CD4-positive, alpha-beta T cell (primary cell): ENCODE results near the gene CCDC178. TPM values are rescaled to one million over a fixed set of nuclear protein-coding genes. Genes with fewer than 3 reads are reported as not detected.

ENCODE experiments used
- ATAC-seq: fragments of 200-7000 bp; cut with Tn5 transposase; one replicate; pipeline ENCODE4 v1.10.0; 2022; ENCODE audit warnings: mild to moderate bottlenecking; ENCODE audit not compliant: poor library complexity
- CTCF ChIA-PET: fragments of 350-600 bp; sonication (Branson Sonifier 250); formaldehyde crosslinking; loops from one replicate; lab custom pipeline; 2021; ENCODE audit warnings: antibody characterized with exemption, inconsistent platforms; lab: Charles Lee
- POLR2A ChIA-PET: fragments of 350-600 bp; sonication (Branson Sonifier 250); formaldehyde crosslinking; loops from one replicate; lab custom pipeline; 2021; ENCODE audit warnings: antibody characterized with exemption, inconsistent platforms; lab: Charles Lee
- DNase-seq, 14 experiments: peaks; one replicate each; pipeline ENCODE4 v3.0.0-alpha.2; 2013 to 2020; ENCODE audit warnings: mixed read lengths in 2 of 14
- H3K27ac ChIP-seq, 2 donors: one replicate each; pipeline versions ENCODE4 v1.5.1 to v1.7.0; 2013; ENCODE audit warnings: low read length in 2 of 2, low read depth in 1 of 2, mild to moderate bottlenecking in 1 of 2
- H3K27me3 ChIP-seq, 2 experiments: 1 replicate in 1 of 2; 2 replicates in 1 of 2; pipeline versions ENCODE4 v1.6.1 to v1.7.0; 2013; ENCODE audit warnings: low read length in 2 of 2, control low read depth in 1 of 2, mild to moderate bottlenecking in 1 of 2, moderate library complexity in 1 of 2; ENCODE audit not compliant: insufficient read depth in 2 of 2, control insufficient read depth in 1 of 2
- H3K36me3 ChIP-seq: one replicate; pipeline ENCODE4 v1.6.1; 2013; ENCODE audit warnings: low read length, control low read depth; ENCODE audit not compliant: insufficient read depth
- H3K4me1 ChIP-seq: one replicate; pipeline ENCODE4 v1.6.1; 2013; ENCODE audit warnings: low read length, control low read depth; ENCODE audit not compliant: insufficient read depth
- H3K4me3 ChIP-seq: one replicate; pipeline ENCODE4 v1.5.1; 2013; ENCODE audit warnings: mild to moderate bottlenecking, low read length, moderate library complexity
- H3K9me3 ChIP-seq, 2 experiments: 1 replicate in 1 of 2; 2 replicates in 1 of 2; pipeline versions ENCODE4 v1.6.1 to v1.7.0; 2013; ENCODE audit warnings: low read length in 2 of 2, mild to moderate bottlenecking in 2 of 2, control low read depth in 1 of 2, moderate library complexity in 1 of 2; ENCODE audit not compliant: control insufficient read depth in 1 of 2, insufficient read depth in 1 of 2
- H3K27ac Mint-ChIP-seq: one replicate; pipeline ENCODE4 v1.8.0; 2020; ENCODE audit warnings: mixed read lengths
- H3K27me3 Mint-ChIP-seq: one replicate; pipeline ENCODE4 v1.8.0; 2021; ENCODE audit warnings: mixed read lengths
- H3K36me3 Mint-ChIP-seq: one replicate; pipeline ENCODE4 v1.8.0; 2021; ENCODE audit warnings: low read depth, mixed read lengths
- H3K4me1 Mint-ChIP-seq: one replicate; pipeline ENCODE4 v1.8.0; 2021; ENCODE audit warnings: low read depth, mixed read lengths
- H3K4me3 Mint-ChIP-seq: one replicate; pipeline ENCODE4 v1.8.0; 2020; ENCODE audit warnings: mild to moderate bottlenecking, mixed read lengths
- H3K9me3 Mint-ChIP-seq: one replicate; pipeline ENCODE4 v1.8.0; 2020; ENCODE audit warnings: mixed read lengths
- CTCF ChIP-seq: fragments of 200-600 bp; IDR thresholded peaks from one replicate; pipeline ENCODE4 v1.8.0; 2022; ENCODE audit warnings: antibody characterized with exemption, mild to moderate bottlenecking
- intact Hi-C, 2 experiments: fragments of 100-400 bp; cut with DNase I in 1 of 2; cut with micrococcal nuclease in 1 of 2; formaldehyde crosslinking; loops; one replicate each; pipeline versions ENCODE4 v1.15.1 to v1.9.0; 2023 to 2025; cut with DNase I, micrococcal nuclease
- total RNA-seq, 174 experiments: library from RNA in 2 of 174; stranded (reverse) in 2 of 174; gene quantifications; one replicate each; pipeline ENCODE4 v1.2.3 and lab custom pipeline; 2021 to 2026

The CCDC178 gene
- total RNA-seq, 2 experiments from 2014 or later = not detected

GRCh38 chr18:33427549-33427948 lies 13.0 kb downstream of the CCDC178 start:
- Histone ChIP-seq H3K4me3 (no peak overlapping the region), H3K27ac (no peak overlapping the region), H3K9me3 (peaks cover 0 to 10% of the 10 kb centered on the region in 2 experiments), H3K36me3 (no peaks in the 10 kb centered on the region), H3K4me1 (no peaks in the 10 kb centered on the region), H3K27me3 (no peaks in the 10 kb centered on the region)
- Mint-ChIP-seq H3K36me3 (no peaks in the 10 kb centered on the region), H3K4me3 (no peak overlapping the region), H3K27me3 (no peaks in the 10 kb centered on the region), H3K9me3 (peaks cover 7% of the 10 kb centered on the region), H3K27ac (no peak overlapping the region), H3K4me1 (no peaks in the 10 kb centered on the region)
- ChIA-PET POLR2A (no interaction called here), CTCF (no interaction called here)
- DNase-seq = no peak
- intact Hi-C loops = no loop called here
- ATAC-seq = no peak
- no peak for TF ChIP-seq CTCF

- H3K27me3 ChIP-seq = no peaks in the 10 kb centered on the region
- peaks cover 0 to 6% of the 10 kb centered on the region in 2 experiments for H3K9me3 ChIP-seq
- Mint-ChIP-seq H3K36me3 (no peaks in the 10 kb centered on the region), H3K27ac (no peak overlapping the region), H3K9me3 (peaks cover 7% of the 10 kb centered on the region), H3K27me3 (no peaks in the 10 kb centered on the region), H3K4me3 (no peak overlapping the region), H3K4me1 (no peaks in the 10 kb centered on the region)
- no peak for ATAC-seq
- no peaks in the 10 kb centered on the region for H3K4me1 ChIP-seq
- TF ChIP-seq CTCF = no peak
- no peak for DNase-seq
- no peak overlapping the region for H3K27ac ChIP-seq
- POLR2A ChIA-PET = no interaction called here
- intact Hi-C loops = no loop called here
- no peaks in the 10 kb centered on the region for H3K36me3 ChIP-seq
- H3K4me3 ChIP-seq = no peak overlapping the region
- CTCF ChIA-PET = no interaction called here
These were observed 16.1 kb downstream of the CCDC178 start for GRCh38 chr18:33424266-33424946.

DNA sequence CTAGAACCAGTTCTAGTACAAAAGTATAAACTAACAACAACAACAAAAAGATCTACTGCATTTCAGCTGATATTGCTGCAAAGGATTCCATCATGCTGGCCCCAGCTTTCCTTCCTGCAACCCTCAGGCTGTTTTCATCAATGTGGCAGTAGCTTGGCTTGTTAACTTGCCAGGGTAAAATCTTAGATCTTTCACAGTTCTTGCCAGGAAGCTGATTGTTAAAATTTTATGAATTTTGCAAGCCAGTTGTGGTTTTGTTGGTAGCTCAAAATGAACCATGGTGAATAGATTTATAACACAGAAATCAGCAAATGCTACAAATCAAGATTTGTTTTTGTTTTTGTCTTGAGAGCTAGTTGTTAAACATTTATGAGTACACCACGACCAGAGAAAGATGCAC lies 19.3 kb downstream of the CCDC178 start:
- H3K4me1 ChIP-seq = no peaks in the 10 kb centered on the region
- CTCF ChIA-PET = no interaction called here
- H3K4me3 ChIP-seq = no peak overlapping the region
- DNase-seq (no peak), ATAC-seq (no peak)
- no peak for TF ChIP-seq CTCF
- H3K36me3 ChIP-seq = no peaks in the 10 kb centered on the region
- no peaks in the 10 kb centered on the region for H3K27me3 Mint-ChIP-seq
- H3K27ac ChIP-seq = no peak overlapping the region
- H3K4me1 Mint-ChIP-seq = no peaks in the 10 kb centered on the region
- no peaks in the 10 kb centered on the region for H3K27me3 ChIP-seq
- intact Hi-C loops = no loop called here
- POLR2A ChIA-PET = no interaction called here
- no peak overlapping the region for H3K27ac Mint-ChIP-seq
- H3K4me3 Mint-ChIP-seq = no peak overlapping the region
- H3K9me3 ChIP-seq = peaks cover 0 to 8% of the 10 kb centered on the region in 2 experiments
- no peaks in the 10 kb centered on the region for H3K36me3 Mint-ChIP-seq
- peaks cover 16% of the 10 kb centered on the region for H3K9me3 Mint-ChIP-seq
